OCI-LY7 (cell line): ENCODE data around the gene FASTKD1. TPM values are rescaled to one million over a fixed set of nuclear protein-coding genes. Genes with fewer than 3 reads are reported as not detected.

Experiments
- BruUV-seq: library from RNA; stranded (reverse); fragments of 400-500 nt; replicated peaks from 2 replicates; lab custom pipeline; 2021; lab: Mats Ljungman, UMichigan
- CTCF ChIA-PET: fragments of 300-600 bp; sonication (Branson Sonifier 250); formaldehyde crosslinking; loops from one replicate; lab custom pipeline; 2022; ENCODE audit warnings: antibody characterized with exemption; ENCODE audit not compliant: unreplicated experiment; lab: Charles Lee
- POLR2A ChIA-PET: fragments of 300-600 bp; sonication (Branson Sonifier 250); formaldehyde crosslinking; loops from one replicate; lab custom pipeline; 2022; ENCODE audit warnings: antibody characterized with exemption; lab: Charles Lee
- DNase-seq: peaks from one replicate; pipeline ENCODE4 v3.0.0-alpha.2; 2015; ENCODE audit warnings: low spot score
- H2AFZ ChIP-seq: fragments of 200-600 bp; sonication (generic), shearing (Covaris generic); 2 replicates; pipeline ENCODE4 v1.6.1; 2014; ENCODE audit warnings: mild to moderate bottlenecking, antibody characterized with exemption, low read length, moderate library complexity
- H3K27ac ChIP-seq: fragments of 200-600 bp; sonication (generic); 2 replicates; pipeline ENCODE4 v1.5.1; 2014; ENCODE audit warnings: mixed run types, low read depth, mild to moderate bottlenecking, moderate library complexity, low read length, inconsistent platforms; ENCODE audit not compliant: poor library complexity, severe bottlenecking
- H3K36me3 ChIP-seq: fragments of 200-600 bp; sonication (generic); 2 replicates; pipeline ENCODE4 v1.6.1; 2014; ENCODE audit warnings: mild to moderate bottlenecking, antibody characterized with exemption, low read length, moderate library complexity, mixed read lengths; ENCODE audit not compliant: insufficient read depth
- H3K4me1 ChIP-seq: fragments of 200-600 bp; sonication (generic); 2 replicates; pipeline ENCODE4 v1.5.1; 2014; ENCODE audit warnings: mild to moderate bottlenecking, low read length; ENCODE audit not compliant: insufficient read depth, poor library complexity, severe bottlenecking
- H3K4me2 ChIP-seq: fragments of 200-600 bp; sonication (generic); 2 replicates; pipeline ENCODE4 v1.6.1; 2014; ENCODE audit warnings: mild to moderate bottlenecking, low read length
- H3K4me3 ChIP-seq: fragments of 200-600 bp; sonication (generic); 2 replicates; pipeline ENCODE4 v1.5.1; 2014; ENCODE audit warnings: mild to moderate bottlenecking, low read depth, low read length; ENCODE audit not compliant: poor library complexity, severe bottlenecking
- H3K79me2 ChIP-seq: fragments of 200-600 bp; sonication (generic); 2 replicates; pipeline ENCODE4 v1.6.1; 2016; ENCODE audit warnings: low read depth, mild to moderate bottlenecking, low read length, moderate library complexity, mixed read lengths; ENCODE audit not compliant: insufficient read depth
- H3K9me2 ChIP-seq: fragments of 200-600 bp; sonication (generic); 2 replicates; pipeline ENCODE4 v1.6.1; 2016; ENCODE audit warnings: mild to moderate bottlenecking, low read length, mixed read lengths; ENCODE audit not compliant: insufficient read depth
- H3K9me3 ChIP-seq: fragments of 200-600 bp; sonication (generic); 2 replicates; pipeline ENCODE4 v1.6.1; 2014; ENCODE audit warnings: mild to moderate bottlenecking, mixed run types, low read length, mixed read lengths
- H4K20me1 ChIP-seq: fragments of 200-600 bp; sonication (generic); 2 replicates; pipeline ENCODE4 v1.6.1; 2014; ENCODE audit warnings: mild to moderate bottlenecking, antibody characterized with exemption, low read length, moderate library complexity, mixed read lengths; ENCODE audit not compliant: insufficient read depth
- CTCF ChIP-seq: fragments of 200-600 bp; sonication (generic); conservative IDR thresholded peaks from 2 replicates; pipeline ENCODE4 v1.5.1; 2014; ENCODE audit warnings: mild to moderate bottlenecking, antibody characterized with exemption, low read length, moderate library complexity, mixed read lengths
- EZH2phosphoT487 ChIP-seq: fragments of 200-600 bp; sonication (generic); IDR thresholded peaks from 2 replicates; pipeline ENCODE4 v1.6.1; 2018; ENCODE audit warnings: low read depth, borderline replicate concordance, mild to moderate bottlenecking, mixed run types, antibody characterized with exemption, low read length, moderate library complexity, mixed read lengths
- intact Hi-C: fragments of 100-400 bp; cut with micrococcal nuclease; formaldehyde crosslinking; loops from one replicate; pipeline ENCODE4 v1.10.0; 2022; ENCODE audit not compliant: unreplicated experiment
- total RNA-seq, 2 experiments: library from RNA; depleted of rRNA in 1 of 2; stranded (reverse); fragments of >200 nt in 1 of 2; shearing (Covaris generic) in 1 of 2; gene quantifications; 2 replicates each; pipeline ENCODE4 v1.2.3, GENCODE V29; 2014 to 2022

The FASTKD1 gene
- total RNA-seq, 2 experiments from 2014 or later = 34.6 to 54.9 TPM

DNA sequence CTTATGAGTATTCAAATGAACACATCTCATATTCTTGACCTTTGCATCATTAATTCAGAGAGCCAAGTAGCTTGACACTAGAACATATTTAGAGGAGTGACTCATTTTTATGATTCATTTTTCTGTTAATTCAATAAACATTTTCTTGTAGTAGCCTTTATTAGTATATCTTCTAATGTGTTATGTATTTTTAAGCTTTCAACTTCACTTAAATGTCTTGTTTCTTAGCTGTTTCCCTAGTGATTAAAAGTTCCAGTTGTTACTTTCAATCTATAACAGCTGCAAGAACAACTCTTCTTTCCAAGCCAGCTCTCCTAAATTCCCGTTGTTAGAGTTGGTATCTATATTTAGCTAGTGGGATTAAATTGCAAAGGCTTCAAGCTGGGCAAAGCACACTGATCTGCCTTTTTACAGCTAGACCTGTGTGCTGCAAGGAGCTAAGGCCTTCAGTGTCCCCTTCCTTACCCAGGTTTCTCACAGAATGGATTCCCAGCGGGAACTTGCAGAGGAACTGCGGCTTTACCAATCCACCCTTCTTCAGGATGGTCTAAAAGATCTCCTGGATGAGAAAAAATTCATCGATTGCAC, 64.3 kb downstream of the FASTKD1 start, which contains the start of gene KLHL41:
Gene KLHL41, plus strand, starts transcription at position 405 of the 588 bp plus-strand sequence. Its CDS starts 77 bp downstream, at position 482.
- no TSS peak for BruUV-seq
- intact Hi-C loops = no loop called here
- ChIA-PET CTCF (no interaction called here), POLR2A (interaction anchor here (0.6 to 1.2 kb wide), 2 partner anchors 12 to 20 kb away, joined by 3 read pairs; no protein-coding TSS in a partner anchor)
- H3K36me3 ChIP-seq = no peaks in the 10 kb centered on the region
- H2AFZ ChIP-seq = no peak within 1 kb of the TSS
- no peaks in the 10 kb centered on the region for H3K4me1 ChIP-seq
- TF ChIP-seq CTCF (no peak), EZH2phosphoT487 (no peak)
- no peak within 1 kb of the TSS for H3K4me3 ChIP-seq
- H3K4me2 ChIP-seq = no peak within 1 kb of the TSS
- no peak within 1 kb of the TSS for H3K27ac ChIP-seq
- H3K9me3 ChIP-seq = no peaks in the 10 kb centered on the region
- no peaks in the 10 kb centered on the region for H4K20me1 ChIP-seq
- DNase-seq = no peak
- no peaks in the 10 kb centered on the region for H3K9me2 ChIP-seq
- no peaks in the 10 kb centered on the region for H3K79me2 ChIP-seq

DNA sequence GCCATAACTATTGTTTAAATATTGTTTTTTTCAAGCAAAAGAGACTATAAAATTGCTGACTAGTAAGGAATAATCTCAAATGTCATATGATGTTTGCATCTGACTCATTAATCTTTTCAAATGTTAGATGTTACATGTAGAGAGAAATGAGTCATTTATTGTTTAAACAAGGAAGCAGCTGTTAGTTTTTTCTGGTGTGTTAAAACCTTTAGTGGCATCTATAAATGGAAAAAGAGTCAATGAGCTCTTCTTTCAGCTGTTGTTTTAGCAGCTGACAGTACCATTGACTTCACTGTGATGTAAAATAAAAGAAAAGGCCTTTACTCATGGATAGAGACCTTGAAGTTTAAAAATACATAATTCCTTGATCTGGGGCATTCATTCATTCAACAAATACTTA, 66.0 kb downstream of the FASTKD1 start:
- ChIA-PET CTCF (interaction anchor here (0.5 kb wide), 1 partner anchor 56 kb away, joined by 4 read pairs; no protein-coding TSS in a partner anchor), POLR2A (no interaction called here)
- no peaks in the 10 kb centered on the region for H3K79me2 ChIP-seq
- H2AFZ ChIP-seq = no peak overlapping the region
- no peaks in the 10 kb centered on the region for H3K9me2 ChIP-seq
- no peak overlapping the region for H3K4me2 ChIP-seq
- H3K36me3 ChIP-seq = no peaks in the 10 kb centered on the region
- no peak for DNase-seq
- TF ChIP-seq EZH2phosphoT487 (no peak), CTCF (no peak)
- no peaks in the 10 kb centered on the region for H4K20me1 ChIP-seq
- intact Hi-C loops = no loop called here
- H3K4me3 ChIP-seq = no peak overlapping the region
- H3K9me3 ChIP-seq = no peaks in the 10 kb centered on the region
- no peak overlapping the region for H3K27ac ChIP-seq
- H3K4me1 ChIP-seq = no peaks in the 10 kb centered on the region
- no TSS peak for BruUV-seq

DNA sequence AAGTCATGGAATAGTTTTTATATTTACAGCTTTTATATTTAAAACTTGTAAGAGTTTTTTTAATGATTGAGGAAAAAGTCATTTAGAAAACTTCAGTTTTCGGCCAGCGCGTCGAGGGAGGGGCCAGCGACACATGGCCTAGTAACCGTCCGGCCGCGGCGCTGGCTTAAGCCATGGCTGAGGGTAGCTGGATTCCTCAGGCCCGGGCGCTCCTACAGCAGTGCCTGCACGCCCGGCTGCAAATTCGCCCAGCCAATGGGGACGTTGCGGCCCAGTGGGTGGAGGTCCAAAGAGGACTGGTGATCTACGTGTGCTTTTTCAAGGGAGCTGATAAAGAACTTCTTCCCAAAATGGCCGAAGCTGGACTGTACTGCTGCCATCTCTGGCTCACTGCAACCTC, 69.0 kb downstream of the FASTKD1 start:
- intact Hi-C loops = no loop called here
- no peak for DNase-seq
- Histone ChIP-seq H4K20me1 (no peaks in the 10 kb centered on the region), H3K27ac (no peak overlapping the region), H2AFZ (no peak overlapping the region), H3K4me1 (no peaks in the 10 kb centered on the region), H3K9me2 (no peaks in the 10 kb centered on the region), H3K79me2 (no peaks in the 10 kb centered on the region), H3K9me3 (no peaks in the 10 kb centered on the region), H3K4me2 (no peak overlapping the region), H3K36me3 (no peaks in the 10 kb centered on the region), H3K4me3 (no peak overlapping the region)
- CTCF ChIA-PET = no interaction called here
- no TSS peak for BruUV-seq
- POLR2A ChIA-PET = interaction anchor here (1.2 kb wide), 1 partner anchor 236 kb away, joined by 3 read pairs; no protein-coding TSS in a partner anchor
- TF ChIP-seq CTCF (no peak), EZH2phosphoT487 (no peak)
